Calu3 (cell line): ENCODE data around the gene SLC25A13. TPM values are rescaled to one million over a fixed set of nuclear protein-coding genes. Genes with fewer than 3 reads are reported as not detected.

Experiments
- BruUV-seq: library from RNA; stranded (reverse); fragments of 400-500 nt; replicated peaks from 2 replicates; lab custom pipeline; 2021; lab: Mats Ljungman, UMichigan
- CTCF ChIA-PET: fragments of 300-600 bp; sonication (Branson Sonifier 250); formaldehyde crosslinking; loops from one replicate; lab custom pipeline; 2022; ENCODE audit warnings: antibody characterized with exemption; lab: Charles Lee
- DNase-seq: peaks from one replicate; pipeline ENCODE4 v3.0.0; 2022
- H3K27ac Mint-ChIP-seq: one replicate; pipeline ENCODE4 v1.8.0; 2022; ENCODE audit warnings: mixed read lengths; ENCODE audit not compliant: unreplicated experiment
- H3K27me3 Mint-ChIP-seq: one replicate; pipeline ENCODE4 v1.8.0; 2022; ENCODE audit warnings: mixed read lengths; ENCODE audit not compliant: unreplicated experiment
- H3K36me3 Mint-ChIP-seq: one replicate; pipeline ENCODE4 v1.8.0; 2022; ENCODE audit warnings: mild to moderate bottlenecking, moderate library complexity, mixed read lengths; ENCODE audit not compliant: insufficient read depth, unreplicated experiment
- H3K4me1 Mint-ChIP-seq: one replicate; pipeline ENCODE4 v1.8.0; 2022; ENCODE audit warnings: mild to moderate bottlenecking, low read depth, mixed read lengths; ENCODE audit not compliant: unreplicated experiment
- H3K4me3 Mint-ChIP-seq: one replicate; pipeline ENCODE4 v1.8.0; 2022; ENCODE audit warnings: mild to moderate bottlenecking, low read depth, moderate library complexity, mixed read lengths; ENCODE audit not compliant: unreplicated experiment
- H3K9me3 Mint-ChIP-seq: one replicate; pipeline ENCODE4 v1.8.0; 2022; ENCODE audit warnings: low read depth, mixed read lengths; ENCODE audit not compliant: unreplicated experiment
- CTCF ChIP-seq: fragments of 200-600 bp; IDR thresholded peaks from one replicate; pipeline ENCODE4 v1.8.0; 2022; ENCODE audit warnings: antibody characterized with exemption; ENCODE audit not compliant: unreplicated experiment
- intact Hi-C: fragments of 100-400 bp; cut with micrococcal nuclease; formaldehyde crosslinking; loops from one replicate; pipeline ENCODE4 v1.10.0; 2022; ENCODE audit not compliant: unreplicated experiment
- total RNA-seq: library from RNA; stranded (reverse); gene quantifications from 2 replicates; pipeline ENCODE4 v1.2.3, GENCODE V29; 2022

Gene SLC25A13
- total RNA-seq, 1 experiment from 2014 or later, result 18.1 TPM

- BruUV-seq, result no TSS peak
- no peak for TF ChIP-seq CTCF
- no peak for DNase-seq
- no peaks in the 10 kb centered on the region for H3K36me3 Mint-ChIP-seq
- no peaks in the 10 kb centered on the region for H3K27me3 Mint-ChIP-seq
- CTCF ChIA-PET, result no interaction called here
- H3K4me3 Mint-ChIP-seq, result no peak overlapping the region
- peaks cover 10% of the 10 kb centered on the region for H3K9me3 Mint-ChIP-seq
- peak overlapping the region; percentile 12 for H3K27ac Mint-ChIP-seq
- intact Hi-C loops, result no loop called here
- no peaks in the 10 kb centered on the region for H3K4me1 Mint-ChIP-seq
Observed at GRCh38 chr7:96253441-96253840, 68.5 kb downstream of the SLC25A13 start.

GRCh38 chr7:96250776-96251361 lies 71.0 kb downstream of the SLC25A13 start:
- CTCF ChIA-PET, result no interaction called here
- no peak for TF ChIP-seq CTCF
- Mint-ChIP-seq H3K4me3 (no peak overlapping the region), H3K4me1 (no peaks in the 10 kb centered on the region), H3K27ac (no peak overlapping the region), H3K27me3 (no peaks in the 10 kb centered on the region), H3K36me3 (no peaks in the 10 kb centered on the region), H3K9me3 (peaks cover 2% of the 10 kb centered on the region)
- no TSS peak for BruUV-seq
- DNase-seq, result no peak
- intact Hi-C loops, result no loop called here

DNA sequence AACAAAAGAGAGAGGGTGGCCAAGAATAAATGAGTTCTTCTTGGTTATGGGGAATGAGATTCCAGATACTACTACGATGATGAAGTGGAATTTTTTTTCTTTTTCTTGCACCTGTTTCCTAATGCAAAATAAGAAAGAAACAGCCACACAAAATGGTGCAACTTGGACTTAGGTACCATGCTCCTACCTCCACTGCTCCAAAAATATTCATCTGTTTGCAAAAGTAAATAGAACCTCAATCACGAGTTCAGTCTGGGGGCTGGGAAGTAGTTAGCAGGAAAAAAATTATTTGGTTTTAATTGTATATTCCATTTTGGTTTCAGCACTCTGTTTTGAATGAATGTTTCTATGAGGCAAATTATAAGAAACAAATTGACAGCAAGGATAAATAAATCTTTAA lies 73.5 kb downstream of the SLC25A13 start:
- Mint-ChIP-seq H3K27ac (no peak overlapping the region), H3K27me3 (no peaks in the 10 kb centered on the region), H3K4me1 (no peaks in the 10 kb centered on the region), H3K4me3 (no peak overlapping the region), H3K36me3 (peaks cover 3% of the 10 kb centered on the region), H3K9me3 (peaks cover 2% of the 10 kb centered on the region)
- CTCF ChIA-PET, result no interaction called here
- no peak for DNase-seq
- no peak for TF ChIP-seq CTCF
- no TSS peak for BruUV-seq
- intact Hi-C loops, result no loop called here

GRCh38 chr7:96246919-96247318 lies 75.0 kb downstream of the SLC25A13 start:
- no peak overlapping the region for H3K4me3 Mint-ChIP-seq
- intact Hi-C loops, result no loop called here
- peaks cover 5% of the 10 kb centered on the region for H3K36me3 Mint-ChIP-seq
- no peaks in the 10 kb centered on the region for H3K9me3 Mint-ChIP-seq
- no peaks in the 10 kb centered on the region for H3K27me3 Mint-ChIP-seq
- no peak overlapping the region for H3K27ac Mint-ChIP-seq
- TF ChIP-seq CTCF, result no peak
- no peak for DNase-seq
- no TSS peak for BruUV-seq
- H3K4me1 Mint-ChIP-seq, result no peaks in the 10 kb centered on the region
- CTCF ChIA-PET, result no interaction called here
